NB4 (cell line): ENCODE measurements around the gene QRICH1.

Source experiments
- DNase-seq: peaks from one replicate; pipeline ENCODE4 v3.0.0; 2010; ENCODE audit warnings: low read depth
- H3K4me3 ChIP-seq: one replicate; pipeline ENCODE4 v1.5.1; 2011; ENCODE audit warnings: mild to moderate bottlenecking, low read depth, low read length, moderate library complexity
- CTCF ChIP-seq: IDR thresholded peaks from one replicate; pipeline ENCODE4 v1.5.1; 2012; ENCODE audit warnings: low read depth, low read length
- MAX ChIP-seq: IDR thresholded peaks from 2 replicates; pipeline ENCODE4 v1.6.1; 2011; ENCODE audit warnings: low read depth, low read length
- MYC ChIP-seq: IDR thresholded peaks from 2 replicates; pipeline ENCODE4 v1.6.1; 2011; ENCODE audit warnings: low read depth, low read length
- POLR2A ChIP-seq: IDR thresholded peaks from 2 replicates; pipeline ENCODE4 v1.6.1; 2011; ENCODE audit warnings: mild to moderate bottlenecking; ENCODE audit not compliant: insufficient read length; ENCODE audit errors: extremely low read depth

The QRICH1 gene

GRCh38 chr3:49111347-49111746, 17.5 kb upstream of the QRICH1 start:
- no peak for DNase-seq
- H3K4me3 ChIP-seq, result no peak overlapping the region
- TF ChIP-seq MAX (no peak), CTCF (no peak), MYC (no peak), POLR2A (no peak)

GRCh38 chr3:49110780-49111179, 16.9 kb upstream of the QRICH1 start:
- DNase-seq, result no peak
- TF ChIP-seq MYC (no peak), CTCF (no peak), MAX (no peak), POLR2A (no peak)
- no peak overlapping the region for H3K4me3 ChIP-seq

- H3K4me3 ChIP-seq, result no peak overlapping the region
- DNase-seq, result no peak
- no peak for TF ChIP-seq POLR2A
- TF ChIP-seq CTCF, result no peak
- TF ChIP-seq MAX, result no peak
- TF ChIP-seq MYC, result no peak
Observed at GRCh38 chr3:49108346-49108745, 14.5 kb upstream of the QRICH1 start.

- H3K4me3 ChIP-seq, result peak within 1 kb of the TSS; percentile 97
- DNase-seq, result peak; percentile 94
- TF ChIP-seq CTCF (no peak), MAX (peak; percentile 65), POLR2A (peak; percentile 74), MYC (peak; percentile 85)
Observed at GRCh38 chr3:49104427-49105291, 10.8 kb upstream of the QRICH1 start, which contains the start of gene QARS1. Gene QARS1 (minus strand): TSS chr3:49104757. CDS start chr3:49104733, 24 bp downstream.

- DNase-seq, result no peak
- TF ChIP-seq POLR2A (no peak), MAX (peak; percentile 40), MYC (no peak)
- H3K4me3 ChIP-seq, result peak overlapping the region; percentile 97
Observed at GRCh38 chr3:49104052-49104426, 10.2 kb upstream of the QRICH1 start.

GRCh38 chr3:49100046-49100615, 6.3 kb upstream of the QRICH1 start:
- H3K4me3 ChIP-seq, result no peak overlapping the region
- TF ChIP-seq CTCF (no peak), MYC (no peak), MAX (no peak), POLR2A (no peak)
- DNase-seq, result no peak
